Measurements from ENCODE around the gene INF2. TPM values are rescaled to one million over a fixed set of nuclear protein-coding genes. Genes with fewer than 3 reads are reported as not detected.

Gene INF2
- total RNA-seq, 1 donor from 2014 or later, result 249 TPM

GRCh38 chr14:104754213-104754851 is 64.9 kb downstream of the INF2 start:
- Histone ChIP-seq H3K27me3 (no peaks in the 10 kb centered on the region), H3K36me3 (peaks cover 37 to 40% of the 10 kb centered on the region in 2 donors), H3K4me3 (peak overlapping the region; percentile 89 to 99), H3K4me1 (peaks cover 26 to 41% of the 10 kb centered on the region in 2 donors), H3K27ac (no peak overlapping the region), H3K9me3 (no peaks in the 10 kb centered on the region)
- intact Hi-C loops (cut with DNase I), result no loop called here
- TF ChIP-seq CTCF (IDR thresholded peaks at IDR 0.05), result no peak
- DNase-seq (ENCODE audit: low spot score in 2 of 2), result no peak

GRCh38 chr14:104755621-104756020 is 66.2 kb downstream of the INF2 start:
- Histone ChIP-seq H3K4me1 (peaks cover 20 to 28% of the 10 kb centered on the region in 2 donors), H3K36me3 (peaks cover 49 to 53% of the 10 kb centered on the region in 2 donors), H3K27me3 (no peaks in the 10 kb centered on the region), H3K4me3 (no peak overlapping the region), H3K27ac (no peak overlapping the region), H3K9me3 (no peaks in the 10 kb centered on the region)
- no peak for TF ChIP-seq CTCF (IDR thresholded peaks at IDR 0.05)
- intact Hi-C loops (cut with DNase I), result no loop called here
- no peak for DNase-seq (ENCODE audit: low spot score in 2 of 2)

- TF ChIP-seq CTCF (IDR thresholded peaks at IDR 0.05), result no peak
- no peak overlapping the region for H3K27ac ChIP-seq
- H3K27me3 ChIP-seq, result no peaks in the 10 kb centered on the region
- DNase-seq (ENCODE audit: low spot score in 2 of 2), result no peak
- H3K4me3 ChIP-seq, result no peak overlapping the region
- H3K36me3 ChIP-seq, result peaks cover 51 to 62% of the 10 kb centered on the region in 2 donors
- intact Hi-C loops (cut with DNase I), result no loop called here
- peaks cover 19 to 23% of the 10 kb centered on the region in 2 donors for H3K4me1 ChIP-seq
- no peaks in the 10 kb centered on the region for H3K9me3 ChIP-seq
Measured at GRCh38 chr14:104756477-104757237, 67.2 kb downstream of the INF2 start.

DNA sequence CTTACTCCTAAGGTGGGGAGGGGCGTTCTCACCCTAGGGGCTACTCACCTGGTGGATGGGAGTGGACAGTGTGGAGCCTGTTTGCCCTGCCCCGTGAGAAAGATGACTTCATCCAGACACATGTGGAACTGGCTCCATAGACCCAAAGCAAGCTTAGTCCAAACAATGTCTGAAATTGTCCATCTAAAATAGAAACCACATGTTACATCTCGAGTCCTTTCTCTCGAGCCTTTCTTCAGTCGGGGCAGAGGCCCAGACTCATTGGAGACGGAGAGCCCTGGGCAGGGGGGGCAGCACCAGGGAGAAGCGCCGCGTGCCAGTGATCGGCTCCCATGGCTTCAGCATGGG is 67.8 kb downstream of the INF2 start:
- H3K27me3 ChIP-seq, result no peaks in the 10 kb centered on the region
- intact Hi-C loops (cut with DNase I), result no loop called here
- no peaks in the 10 kb centered on the region for H3K9me3 ChIP-seq
- H3K4me1 ChIP-seq, result peaks cover 14 to 18% of the 10 kb centered on the region in 2 donors
- no peak for DNase-seq (ENCODE audit: low spot score in 2 of 2)
- no peak overlapping the region for H3K27ac ChIP-seq
- no peak for TF ChIP-seq CTCF (IDR thresholded peaks at IDR 0.05)
- H3K4me3 ChIP-seq, result no peak overlapping the region
- peaks cover 56 to 62% of the 10 kb centered on the region in 2 donors for H3K36me3 ChIP-seq

DNA sequence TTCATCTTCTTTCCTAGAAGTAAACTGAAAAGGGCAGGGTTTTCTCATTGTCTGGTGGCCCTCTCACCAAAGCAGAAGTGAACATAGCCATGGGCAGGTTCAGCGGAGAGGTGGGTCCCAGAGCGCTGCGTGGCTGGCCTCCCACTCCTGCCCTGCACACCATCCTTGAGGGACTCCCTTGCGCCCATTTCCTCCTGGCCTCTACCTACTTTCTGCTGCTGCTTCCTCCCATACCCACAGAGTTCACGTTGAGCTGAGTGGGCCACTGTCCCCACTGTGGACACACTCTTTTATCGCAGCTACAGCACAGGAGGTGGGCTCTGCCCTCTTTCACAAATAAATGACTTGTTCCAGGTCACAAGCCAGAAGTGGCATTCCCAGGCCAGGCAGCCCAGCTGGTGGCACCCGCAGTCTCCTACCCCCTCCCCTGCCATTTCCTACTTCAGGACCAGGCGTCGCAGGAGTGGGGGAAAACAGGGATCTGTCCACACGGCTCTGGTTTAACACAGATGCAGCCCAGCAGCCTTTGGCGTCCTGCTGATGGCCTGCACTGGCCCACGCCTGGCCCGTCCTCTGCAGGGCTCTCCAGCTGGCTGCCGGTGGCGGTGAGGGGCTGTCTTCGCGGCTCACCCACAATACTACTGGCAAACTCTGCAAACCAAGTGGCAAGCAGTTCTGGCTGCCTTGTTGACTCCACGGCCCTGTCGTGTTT is 68.4 kb downstream of the INF2 start:
- TF ChIP-seq CTCF (IDR thresholded peaks at IDR 0.05), result no peak
- Histone ChIP-seq H3K36me3 (peaks cover 58 to 62% of the 10 kb centered on the region in 2 donors), H3K9me3 (no peaks in the 10 kb centered on the region), H3K27ac (no peak overlapping the region), H3K27me3 (no peaks in the 10 kb centered on the region), H3K4me3 (no peak overlapping the region), H3K4me1 (peaks cover 14 to 16% of the 10 kb centered on the region in 2 donors)
- DNase-seq (ENCODE audit: low spot score in 2 of 2), result no peak
- intact Hi-C loops (cut with DNase I), result no loop called here
